ENCODE measurements around the gene PNMA6E.

PNMA6E gene

DNA sequence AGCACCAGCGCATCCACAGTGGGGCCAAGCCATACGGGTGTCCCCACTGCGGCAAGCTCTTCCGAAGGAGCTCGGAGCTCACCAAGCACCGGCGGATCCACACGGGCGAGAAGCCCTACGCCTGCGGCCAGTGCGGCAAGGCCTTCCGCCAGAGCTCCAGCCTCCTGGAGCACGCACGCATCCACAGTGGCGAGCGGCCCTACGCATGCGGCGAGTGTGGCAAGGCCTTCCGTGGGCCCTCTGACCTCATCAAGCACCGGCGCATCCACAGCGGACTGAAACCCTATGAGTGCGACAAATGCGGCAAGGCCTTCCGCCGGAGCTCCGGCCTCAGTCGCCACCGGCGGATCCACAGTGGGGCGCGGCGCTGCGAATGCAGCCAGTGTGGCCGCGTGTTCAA is 53.6 kb downstream of the PNMA6E start:
- no peak for DNase-seq
